ENCODE measurements around the gene ADCY3.

The ADCY3 gene

DNA sequence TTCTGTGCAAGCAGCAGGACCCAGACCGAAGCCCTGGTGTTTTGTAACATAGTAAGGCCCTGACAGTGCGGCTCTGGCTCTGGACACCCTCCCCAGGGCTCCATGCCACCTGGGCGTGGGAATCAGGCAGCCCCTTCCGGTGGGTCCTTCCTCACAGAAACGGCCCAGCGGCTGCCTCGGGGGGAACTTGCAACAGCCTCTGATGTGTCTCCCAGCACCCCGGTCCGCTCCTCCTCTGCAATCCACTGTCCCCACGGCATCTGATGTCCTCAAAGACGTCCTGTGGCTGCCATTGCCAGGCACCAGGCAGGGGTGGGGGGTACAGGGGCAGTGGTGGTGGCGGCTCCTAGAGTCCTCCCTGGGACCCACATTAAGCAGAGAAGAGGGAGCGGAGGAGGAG is 68.0 kb downstream of the ADCY3 start:
- Mint-ChIP-seq H3K27me3 (ENCODE audit: low read depth) (no peaks in the 10 kb centered on the region), H3K4me1 (peaks cover 24% of the 10 kb centered on the region), H3K9me3 (peaks cover 2% of the 10 kb centered on the region)

DNA sequence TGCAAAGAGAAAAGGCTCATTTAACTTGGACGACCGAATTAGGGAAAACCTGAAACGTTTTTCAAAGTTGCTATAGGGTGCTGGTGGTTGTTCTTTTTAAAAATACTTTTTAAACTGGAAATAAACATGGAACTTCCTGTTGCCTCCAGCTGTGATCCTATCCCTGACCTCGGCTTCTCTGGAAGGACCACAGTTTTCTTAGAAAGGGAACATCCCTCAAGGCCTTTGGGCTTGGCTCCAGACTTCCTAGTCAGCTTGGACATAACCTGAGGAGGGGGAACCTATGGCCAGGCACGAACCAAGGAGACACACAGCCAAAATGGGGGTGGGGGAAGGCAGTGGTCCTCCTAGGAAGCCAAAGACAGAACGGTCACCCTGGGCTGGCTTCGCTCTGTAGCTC is 69.1 kb downstream of the ADCY3 start:
- Mint-ChIP-seq H3K27ac (no peak overlapping the region), H3K27me3 (ENCODE audit: low read depth) (no peaks in the 10 kb centered on the region), H3K9me3 (peaks cover 2% of the 10 kb centered on the region), H3K36me3 (ENCODE audit: low read depth) (peaks cover 14% of the 10 kb centered on the region), H3K4me3 (no peak overlapping the region), H3K4me1 (peaks cover 18% of the 10 kb centered on the region)
- TF ChIP-seq, protein P1, sequence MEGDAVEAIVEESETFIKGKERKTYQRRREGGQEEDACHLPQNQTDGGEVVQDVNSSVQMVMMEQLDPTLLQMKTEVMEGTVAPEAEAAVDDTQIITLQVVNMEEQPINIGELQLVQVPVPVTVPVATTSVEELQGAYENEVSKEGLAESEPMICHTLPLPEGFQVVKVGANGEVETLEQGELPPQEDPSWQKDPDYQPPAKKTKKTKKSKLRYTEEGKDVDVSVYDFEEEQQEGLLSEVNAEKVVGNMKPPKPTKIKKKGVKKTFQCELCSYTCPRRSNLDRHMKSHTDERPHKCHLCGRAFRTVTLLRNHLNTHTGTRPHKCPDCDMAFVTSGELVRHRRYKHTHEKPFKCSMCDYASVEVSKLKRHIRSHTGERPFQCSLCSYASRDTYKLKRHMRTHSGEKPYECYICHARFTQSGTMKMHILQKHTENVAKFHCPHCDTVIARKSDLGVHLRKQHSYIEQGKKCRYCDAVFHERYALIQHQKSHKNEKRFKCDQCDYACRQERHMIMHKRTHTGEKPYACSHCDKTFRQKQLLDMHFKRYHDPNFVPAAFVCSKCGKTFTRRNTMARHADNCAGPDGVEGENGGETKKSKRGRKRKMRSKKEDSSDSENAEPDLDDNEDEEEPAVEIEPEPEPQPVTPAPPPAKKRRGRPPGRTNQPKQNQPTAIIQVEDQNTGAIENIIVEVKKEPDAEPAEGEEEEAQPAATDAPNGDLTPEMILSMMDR (IDR thresholded peaks at IDR 0.05; ENCODE audit: unreplicated experiment in 3 of 3): no peak

More for the DNA sequence above, 68.0 kb downstream of the ADCY3 start:
- Mint-ChIP-seq H3K4me3 (no peak overlapping the region), H3K27ac (no peak overlapping the region), H3K36me3 (ENCODE audit: low read depth) (peaks cover 9% of the 10 kb centered on the region)
- TF ChIP-seq, protein P1 (IDR thresholded peaks at IDR 0.05; ENCODE audit: unreplicated experiment in 3 of 3): no peak

DNA sequence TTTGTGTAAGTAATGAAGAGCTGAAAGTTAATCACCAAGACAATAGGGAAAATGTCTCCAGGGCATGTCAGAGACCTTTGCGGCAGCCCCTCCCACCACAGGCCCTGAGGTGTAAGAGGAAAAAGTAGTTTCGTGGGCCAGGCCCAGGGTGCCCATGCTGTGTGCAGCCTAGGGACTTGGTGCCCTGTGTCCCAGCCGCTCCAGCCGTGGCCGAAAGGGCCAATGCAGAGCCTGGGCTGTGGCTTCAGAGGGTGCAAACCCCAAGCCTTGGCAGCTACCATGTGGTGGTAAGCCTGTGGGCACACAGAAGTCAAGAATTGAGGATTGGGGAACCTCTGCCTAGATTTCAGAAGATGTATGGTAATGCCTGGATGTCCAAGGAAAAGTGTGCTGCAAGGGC is 74.3 kb downstream of the ADCY3 start:
- Mint-ChIP-seq H3K27me3 (ENCODE audit: low read depth) (no peaks in the 10 kb centered on the region), H3K4me3 (no peak overlapping the region), H3K36me3 (ENCODE audit: low read depth) (peaks cover 17% of the 10 kb centered on the region), H3K9me3 (peaks cover 7% of the 10 kb centered on the region), H3K27ac (no peak overlapping the region), H3K4me1 (no peaks in the 10 kb centered on the region)
- TF ChIP-seq, protein P1 (IDR thresholded peaks at IDR 0.05; ENCODE audit: unreplicated experiment in 3 of 3): no peak

DNA sequence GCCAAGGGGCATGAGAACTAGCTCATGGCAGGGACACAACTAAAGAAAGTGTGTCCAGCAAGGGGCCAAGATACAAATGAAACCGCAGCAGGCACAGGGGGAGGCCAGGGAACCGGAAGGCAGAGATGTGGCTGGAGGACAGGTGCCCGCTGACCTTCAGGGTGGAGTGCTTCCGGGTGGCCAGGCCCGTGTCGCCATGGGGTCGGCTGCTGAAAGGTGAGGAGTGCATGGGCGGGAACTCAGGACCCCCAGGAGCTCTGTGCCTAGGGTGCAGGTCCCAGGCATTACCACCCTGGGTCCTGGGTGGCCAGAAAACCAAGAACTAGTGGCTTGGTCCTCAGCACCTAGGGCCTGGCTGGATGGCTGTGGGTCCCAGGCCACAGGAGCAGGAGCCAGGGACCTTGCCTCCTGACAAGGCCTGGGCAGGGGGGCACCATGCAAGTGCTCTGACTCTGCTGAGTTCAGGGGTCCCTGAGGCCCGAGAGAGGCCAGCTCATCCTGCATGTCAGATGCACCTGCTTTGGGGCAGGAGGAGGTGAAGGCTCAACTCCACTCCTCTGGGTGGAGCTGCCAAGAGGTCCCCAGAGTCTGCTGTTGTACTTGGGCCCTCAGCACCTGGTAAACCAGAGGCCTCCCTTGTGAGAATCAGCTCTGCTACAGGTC is 75.9 kb downstream of the ADCY3 start:
- TF ChIP-seq, protein P1 (IDR thresholded peaks at IDR 0.05; ENCODE audit: unreplicated experiment in 3 of 3): no peak
- Mint-ChIP-seq H3K4me3 (no peak overlapping the region), H3K4me1 (no peaks in the 10 kb centered on the region), H3K27ac (no peak overlapping the region), H3K27me3 (ENCODE audit: low read depth) (no peaks in the 10 kb centered on the region), H3K36me3 (ENCODE audit: low read depth) (peaks cover 17% of the 10 kb centered on the region), H3K9me3 (peaks cover 7% of the 10 kb centered on the region)

DNA sequence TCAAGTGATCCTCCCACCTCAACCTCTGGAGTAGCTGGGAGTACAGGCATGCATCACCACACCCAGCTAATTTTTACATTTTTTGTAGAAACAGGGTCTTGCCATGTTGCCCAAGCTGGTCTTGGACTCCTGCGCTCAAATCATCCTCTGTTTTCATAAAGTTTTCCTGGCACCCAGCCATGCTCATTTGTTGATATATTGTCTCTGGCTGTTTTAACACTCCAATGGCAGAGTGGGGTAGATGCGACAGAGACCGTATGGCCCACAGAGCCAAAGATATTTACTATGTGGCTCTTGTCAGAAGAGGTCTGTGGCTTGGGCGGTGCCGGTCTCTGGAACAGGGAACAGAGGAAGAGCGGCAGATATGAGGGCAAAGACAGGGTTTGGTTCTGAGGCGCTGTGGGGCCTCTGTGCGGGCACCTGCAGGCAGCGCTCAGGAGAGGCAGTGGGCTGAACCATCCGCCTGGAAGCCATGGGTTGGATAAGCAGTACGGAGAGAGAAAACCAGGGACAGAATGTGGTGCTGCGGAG is 76.6 kb downstream of the ADCY3 start:
- Mint-ChIP-seq H3K4me1 (no peaks in the 10 kb centered on the region), H3K4me3 (no peak overlapping the region), H3K9me3 (peaks cover 7% of the 10 kb centered on the region), H3K36me3 (ENCODE audit: low read depth) (peaks cover 17% of the 10 kb centered on the region), H3K27me3 (ENCODE audit: low read depth) (no peaks in the 10 kb centered on the region), H3K27ac (no peak overlapping the region)
- TF ChIP-seq, protein P1 (IDR thresholded peaks at IDR 0.05; ENCODE audit: unreplicated experiment in 3 of 3): no peak

Data from nephron (organoid).